ENCODE data around the gene DPYSL5. TPM values are rescaled to one million over a fixed set of nuclear protein-coding genes. Genes with fewer than 3 reads are reported as not detected.
A peak's percentile ranks its signal among the peaks of the same experiment; 100 is the strongest.

The DPYSL5 gene
- total and polyA plus RNA-seq, 2 of the 13 experiments (the other 11 are each of a cell fraction or from before 2014, with no cell fraction given) = 0.15 TPM; not detected in 1

DNA sequence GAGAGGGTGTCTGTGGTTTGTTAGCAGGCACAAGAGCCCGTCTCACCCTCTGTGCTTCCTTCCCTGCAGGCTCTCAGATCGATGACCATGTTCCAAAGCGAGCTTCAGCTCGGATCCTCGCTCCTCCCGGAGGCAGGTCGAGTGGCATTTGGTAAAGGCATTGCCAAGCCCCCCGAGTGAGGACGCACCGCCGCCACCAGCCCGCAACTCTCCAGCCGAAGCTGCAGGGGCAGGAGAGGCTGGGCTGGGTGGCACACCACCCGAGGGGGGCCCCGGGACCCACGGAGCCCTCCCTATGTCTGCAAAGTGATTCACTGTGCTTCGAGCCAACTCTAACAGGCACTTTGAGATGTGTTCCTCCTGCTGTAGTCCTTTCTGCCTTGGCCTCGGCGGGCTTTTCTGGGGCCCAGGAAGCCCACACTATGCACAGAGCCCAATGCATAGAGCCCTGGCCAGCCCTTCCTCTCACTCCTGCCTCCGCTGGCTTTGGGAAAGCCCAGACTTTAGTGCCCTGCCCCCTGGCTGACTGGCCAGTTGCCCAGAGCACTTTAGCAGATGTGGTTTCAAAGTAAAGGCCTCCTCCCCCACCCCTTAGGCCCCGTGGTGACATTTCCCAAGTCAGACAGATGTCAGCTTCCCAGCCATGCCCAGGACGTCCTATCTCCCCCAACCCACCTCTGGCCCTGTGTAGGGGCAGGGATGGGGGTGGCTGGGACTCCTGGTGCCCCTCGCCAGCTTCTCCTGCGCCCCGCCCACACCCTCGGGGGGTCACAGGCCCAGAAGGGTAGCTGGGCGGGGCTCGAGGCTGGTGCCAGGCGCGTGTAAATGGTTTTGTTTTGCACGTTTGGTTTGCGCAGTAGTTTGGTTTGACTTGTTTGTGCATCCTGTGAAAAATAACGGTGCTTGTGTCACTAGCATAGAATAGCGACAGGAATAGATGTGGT, 99.2 kb downstream of the DPYSL5 start:
- Histone ChIP-seq H2AFZ (ENCODE audit: low read length) (no peak overlapping the region), H3K9ac (ENCODE audit: insufficient read depth, low read depth, low read length) (no peak overlapping the region), H3K9me3 (ENCODE audit: low read length) (no peaks in the 10 kb centered on the region), H3K27ac (ENCODE audit: extremely low read length, insufficient read depth, low read length) (no peak overlapping the region), H3K4me1 (ENCODE audit: insufficient read depth, low read length) (peaks cover 24% of the 10 kb centered on the region), H4K20me1 (ENCODE audit: insufficient read depth, low read length) (no peaks in the 10 kb centered on the region), H3K79me2 (ENCODE audit: insufficient read depth, low read length) (no peaks in the 10 kb centered on the region), H3K4me2 (ENCODE audit: low read depth, low read length) (no peak overlapping the region), H3K4me3 (replicated peaks in 1 of 3; ENCODE audit: insufficient read depth in 1 of 3, low read depth in 2 of 3, low read length in 3 of 3) (no peak overlapping the region; a peak in 1 of 6 replicates), H3K36me3 (replicated peaks in 1 of 2; ENCODE audit: control insufficient read depth in 1 of 2, insufficient read depth in 2 of 2, low read length in 2 of 2) (no peaks in the 10 kb centered on the region), H3K27me3 (ENCODE audit: control insufficient read depth in 1 of 2, insufficient read depth in 2 of 2, low read length in 2 of 2) (peaks cover 15 to 72% of the 10 kb centered on the region in 2 experiments)
- in situ Hi-C loops (cut with HindIII; ENCODE audit: extremely low pct_ligation_motif_present, low pct_unique_long_range_greater_than_20kb) = no loop called here
- no peak for FAIRE-seq
- ChIA-PET CTCF (ENCODE audit: low intra/inter-chr PET ratio, low total read pairs) (no interaction called here), POLR2A (no interaction called here)
- peak; percentile 34 for ATAC-seq
- no TSS peak for BruUV-seq (replicated peaks)
- 29% methylated on average over 29 of the region's 34 CpGs for WGBS (ENCODE audit: low lambda C conversion rate)
- peak; percentile 35 for DNase-seq (ENCODE audit: low spot score)
- intact Hi-C loops (cut with micrococcal nuclease; ENCODE audit: unreplicated experiment) = no loop called here
- no peak for TF ChIP-seq FOXA1 (IDR thresholded peaks at IDR 0.05)
- no peak for TF ChIP-seq FOXA1 (CRISPR knock-in tag; IDR thresholded peaks at IDR 0.05)
- TF ChIP-seq AHDC1 (CRISPR knock-in tag; IDR thresholded peaks at IDR 0.05; ENCODE audit: borderline replicate concordance) = no peak
- no peak for TF ChIP-seq HNF4A (CRISPR knock-in tag; IDR thresholded peaks at IDR 0.05)
- no peak for TF ChIP-seq TAF1 (CRISPR knock-in tag; IDR thresholded peaks at IDR 0.05)
- TF ChIP-seq NFAT5 (CRISPR knock-in tag; IDR thresholded peaks at IDR 0.05) = no peak
- TF ChIP-seq GABPB1 (CRISPR knock-in tag; IDR thresholded peaks at IDR 0.05) = no peak
- no peak for TF ChIP-seq SMAD9 (CRISPR knock-in tag; IDR thresholded peaks at IDR 0.05)
- TF ChIP-seq THYN1 (CRISPR knock-in tag; IDR thresholded peaks at IDR 0.05; ENCODE audit: borderline replicate concordance, low read depth) = no peak
- no peak for TF ChIP-seq KAT2B (IDR thresholded peaks at IDR 0.05; ENCODE audit: borderline replicate concordance, low read depth, low read length)
- no peak for TF ChIP-seq RAD51 (IDR thresholded peaks at IDR 0.05; ENCODE audit: borderline replicate concordance)
- no peak for TF ChIP-seq ZKSCAN8 (CRISPR knock-in tag; IDR thresholded peaks at IDR 0.05; ENCODE audit: borderline replicate concordance)
- TF ChIP-seq NFYB (CRISPR knock-in tag; IDR thresholded peaks at IDR 0.05) = no peak

All from HepG2 (cell line).